Measurements from ENCODE around the gene PNKD. TPM values are rescaled to one million over a fixed set of nuclear protein-coding genes. Genes with fewer than 3 reads are reported as not detected.

The PNKD gene
- total and polyA plus RNA-seq, 2 of the 8 experiments (the other 6 are each of a cell fraction or from before 2014, with no cell fraction given) = 43.9 to 65.4 TPM

DNA sequence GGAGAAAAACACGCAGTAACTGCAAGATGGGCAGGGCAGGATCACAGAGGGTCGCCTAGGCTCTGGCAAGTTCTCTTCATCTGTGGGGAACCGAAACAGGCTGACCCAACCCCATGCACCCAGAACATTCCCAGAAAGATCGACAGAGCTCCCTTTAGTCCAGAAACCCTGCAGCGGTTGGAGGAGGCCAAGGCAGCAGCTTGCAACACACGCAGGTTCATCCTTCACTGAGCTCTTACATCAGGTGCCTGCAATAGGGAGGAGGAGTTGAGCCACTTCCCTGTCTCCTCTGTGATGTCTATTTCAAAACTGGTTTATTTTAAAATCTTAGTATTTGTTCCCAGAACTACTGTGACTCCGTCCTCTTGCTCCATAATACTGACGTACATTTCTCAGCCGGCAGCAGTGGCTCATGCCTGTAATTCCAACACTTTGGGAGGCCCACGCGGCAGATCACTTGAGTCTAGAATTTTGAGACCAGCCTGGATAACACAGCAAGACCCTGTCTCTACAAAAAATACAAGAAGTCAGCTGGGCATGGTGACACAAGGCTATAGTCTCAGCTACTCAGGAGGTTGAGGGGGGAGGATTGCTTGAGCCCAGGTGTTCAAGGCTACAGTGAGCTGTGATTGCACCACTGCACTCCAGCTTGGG lies 100.2 kb downstream of the PNKD start (continued):
- TF ChIP-seq ATF3 (IDR thresholded peaks at IDR 0.05; ENCODE audit: insufficient read depth, low read depth, low read length) (no peak), RNF2 (IDR thresholded peaks at IDR 0.05; ENCODE audit: borderline replicate concordance, low read depth, low read length, missing control alignments, poor library complexity, severe bottlenecking) (no peak), CHD1 (IDR thresholded peaks at IDR 0.05; ENCODE audit: low read depth, low read length) (no peak)
